ENCODE data around the gene GALNT10. TPM values are rescaled to one million over a fixed set of nuclear protein-coding genes. Genes with fewer than 3 reads are reported as not detected.
"Not testable (repeated sequence)": the region's sequence is repeated elsewhere in the genome, so short reads cannot be mapped to it uniquely, and the experiment has no call there.

Gene GALNT10
- total RNA-seq, 1 experiment from 2014 or later, result 47.8 TPM

- DNase-seq (ENCODE audit: low spot score), result no peak
- in situ Hi-C loops (cut with HindIII; ENCODE audit: low sequenced_read_pairs), result no loop called here
These were observed 166.4 kb downstream of the GALNT10 start for GRCh38 chr5:154356958-154357357.

- in situ Hi-C loops (cut with HindIII; ENCODE audit: low sequenced_read_pairs), result no loop called here
- DNase-seq (ENCODE audit: low spot score), result no peak
These were observed 168.1 kb downstream of the GALNT10 start for GRCh38 chr5:154358516-154359220.

- DNase-seq (ENCODE audit: low spot score), result no peak
- in situ Hi-C loops (cut with HindIII; ENCODE audit: low sequenced_read_pairs), result no loop called here
These were observed 168.7 kb downstream of the GALNT10 start for GRCh38 chr5:154359221-154359573.

- DNase-seq (ENCODE audit: low spot score); in situ Hi-C loops (cut with HindIII; ENCODE audit: low sequenced_read_pairs): not testable (repeated sequence)
These were observed 169.7 kb downstream of the GALNT10 start for GRCh38 chr5:154360241-154360640.

GRCh38 chr5:154363411-154363810, 172.9 kb downstream of the GALNT10 start:
- in situ Hi-C loops (cut with HindIII; ENCODE audit: low sequenced_read_pairs), result no loop called here
- DNase-seq (ENCODE audit: low spot score), result no peak

- in situ Hi-C loops (cut with HindIII; ENCODE audit: low sequenced_read_pairs), result no loop called here
- no peak for DNase-seq (ENCODE audit: low spot score)
These were observed 174.2 kb downstream of the GALNT10 start for GRCh38 chr5:154364771-154365170.

DNA sequence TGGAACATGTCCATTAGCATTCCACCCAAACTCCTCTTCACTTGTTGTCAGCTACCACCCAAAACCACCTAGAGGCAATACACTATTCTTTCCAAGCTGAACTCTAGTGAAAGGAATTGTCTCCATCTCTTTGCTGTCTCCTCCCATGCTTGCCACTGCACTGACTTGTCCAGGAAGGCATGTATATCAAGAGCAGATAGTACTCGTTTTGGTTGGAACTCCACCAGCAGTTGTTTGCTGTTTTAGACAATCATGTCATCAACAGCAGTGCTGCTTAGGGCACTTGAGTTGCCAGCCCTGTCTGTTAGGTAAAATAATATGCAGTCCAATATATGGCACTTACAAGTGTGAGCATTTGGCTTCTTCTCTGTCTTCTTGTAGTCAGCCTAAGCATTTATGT, 175.3 kb downstream of the GALNT10 start:
- in situ Hi-C loops (cut with HindIII; ENCODE audit: low sequenced_read_pairs), result no loop called here
- no peak for DNase-seq (ENCODE audit: low spot score)

- in situ Hi-C loops (cut with HindIII; ENCODE audit: low sequenced_read_pairs), result no loop called here
- DNase-seq (ENCODE audit: low spot score), result no peak
These were observed 175.8 kb downstream of the GALNT10 start for GRCh38 chr5:154366353-154366752.

GRCh38 chr5:154367101-154367500, 176.6 kb downstream of the GALNT10 start:
- in situ Hi-C loops (cut with HindIII; ENCODE audit: low sequenced_read_pairs), result no loop called here
- DNase-seq (ENCODE audit: low spot score), result no peak

DNA sequence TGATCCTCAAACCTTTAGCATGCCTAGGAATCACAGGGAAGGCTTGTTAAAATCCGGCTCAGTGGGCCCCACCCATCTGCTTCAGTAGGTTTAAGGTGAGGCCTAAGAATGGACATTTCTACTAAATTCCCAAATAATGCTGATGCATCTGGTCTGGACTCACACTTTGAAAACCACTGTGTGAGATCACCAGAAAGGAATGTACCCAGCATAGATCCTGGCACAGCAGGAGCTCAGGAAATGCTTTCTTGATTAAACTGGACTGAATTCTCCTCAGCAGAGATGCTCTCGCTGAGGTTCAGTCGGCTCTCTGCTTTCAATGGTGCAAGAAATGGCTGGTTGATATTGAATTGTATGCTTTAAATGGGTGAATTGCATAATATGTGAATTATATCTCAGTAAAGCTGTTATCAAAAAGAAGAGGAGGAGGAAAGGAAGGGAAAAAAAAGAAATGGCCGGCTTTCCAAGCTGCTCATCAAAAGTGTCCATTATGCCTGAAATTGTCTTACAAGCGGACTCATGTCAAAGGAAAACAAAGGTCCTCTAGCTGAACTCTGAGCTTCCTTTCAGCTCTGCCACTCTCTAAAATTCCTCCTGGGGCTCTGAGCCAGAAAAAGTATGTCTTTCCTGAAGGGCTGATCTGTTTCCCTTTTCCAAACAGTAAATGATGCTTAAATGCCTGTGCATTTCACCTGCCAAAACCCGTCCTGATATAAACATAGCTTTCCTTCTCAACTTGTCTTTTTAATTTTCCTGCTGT, 177.7 kb downstream of the GALNT10 start:
- DNase-seq (ENCODE audit: low spot score), result peak; percentile 11
- in situ Hi-C loops (cut with HindIII; ENCODE audit: low sequenced_read_pairs), result no loop called here

GRCh38 chr5:154369682-154370081, 179.1 kb downstream of the GALNT10 start:
- in situ Hi-C loops (cut with HindIII; ENCODE audit: low sequenced_read_pairs), result no loop called here
- DNase-seq (ENCODE audit: low spot score), result no peak

DNA sequence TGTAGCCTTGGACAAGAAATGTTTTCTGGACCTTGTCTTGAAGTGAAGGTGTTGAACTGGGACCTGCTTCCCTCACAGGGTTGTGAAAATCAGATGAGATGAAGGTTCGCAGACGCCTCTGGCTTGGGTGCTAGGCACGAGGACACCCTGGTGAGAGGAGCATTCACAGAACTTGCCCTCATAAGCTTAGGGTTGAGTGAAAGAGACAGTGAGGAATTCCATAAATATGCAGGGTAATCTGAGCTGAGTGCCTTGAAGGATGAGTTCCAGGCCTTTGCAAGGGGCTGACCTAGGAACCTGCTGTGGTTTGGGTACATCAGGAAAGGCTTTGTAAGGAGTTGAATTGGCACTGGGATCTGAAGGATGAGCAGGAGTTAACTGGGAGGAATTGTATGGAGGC, 179.6 kb downstream of the GALNT10 start:
- DNase-seq (ENCODE audit: low spot score), result no peak
- in situ Hi-C loops (cut with HindIII; ENCODE audit: low sequenced_read_pairs), result no loop called here

DNA sequence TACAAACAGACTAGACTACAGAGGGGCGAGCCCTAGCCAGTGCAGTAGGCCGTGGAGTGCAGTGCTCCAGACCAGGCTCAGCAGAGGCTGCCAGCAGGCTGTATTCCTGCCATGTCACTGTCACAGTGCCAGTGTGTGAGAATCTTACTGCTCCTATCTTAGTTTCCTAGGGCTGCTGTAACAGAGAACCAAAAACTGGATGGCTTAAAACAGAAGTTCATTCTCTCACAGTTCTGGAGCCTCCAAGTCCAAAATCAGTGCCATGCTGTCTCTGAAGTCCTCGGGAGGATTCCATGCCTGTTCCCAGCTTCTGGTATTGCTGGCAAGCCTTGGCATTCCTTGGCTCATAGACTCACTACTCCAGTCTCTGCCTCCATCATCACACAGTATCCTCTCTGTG, 180.3 kb downstream of the GALNT10 start:
- in situ Hi-C loops (cut with HindIII; ENCODE audit: low sequenced_read_pairs), result no loop called here
- no peak for DNase-seq (ENCODE audit: low spot score)

- in situ Hi-C loops (cut with HindIII; ENCODE audit: low sequenced_read_pairs), result no loop called here
- DNase-seq (ENCODE audit: low spot score), result no peak
These were observed 181.2 kb downstream of the GALNT10 start for GRCh38 chr5:154371687-154372086.

DNA sequence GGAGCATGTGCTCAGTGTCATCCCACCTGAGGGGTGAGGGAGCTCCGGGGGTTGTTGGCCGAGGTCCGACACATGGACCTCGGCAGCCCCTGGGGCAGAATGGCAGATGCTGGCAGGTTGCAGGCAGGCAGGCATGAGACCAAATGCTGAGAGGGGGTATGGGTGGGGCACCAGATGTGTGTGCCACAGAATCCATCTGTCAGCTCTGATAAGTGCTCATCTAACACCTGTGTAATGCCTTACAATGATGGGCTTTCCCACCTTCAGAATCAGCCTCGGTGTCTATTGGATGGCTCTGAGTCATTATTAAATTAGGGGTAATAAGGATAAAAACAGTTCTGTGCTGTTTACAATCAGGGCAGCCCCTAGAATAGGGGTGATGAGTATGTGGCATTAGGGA, 182.1 kb downstream of the GALNT10 start:
- no peak for DNase-seq (ENCODE audit: low spot score)
- in situ Hi-C loops (cut with HindIII; ENCODE audit: low sequenced_read_pairs), result no loop called here

DNA sequence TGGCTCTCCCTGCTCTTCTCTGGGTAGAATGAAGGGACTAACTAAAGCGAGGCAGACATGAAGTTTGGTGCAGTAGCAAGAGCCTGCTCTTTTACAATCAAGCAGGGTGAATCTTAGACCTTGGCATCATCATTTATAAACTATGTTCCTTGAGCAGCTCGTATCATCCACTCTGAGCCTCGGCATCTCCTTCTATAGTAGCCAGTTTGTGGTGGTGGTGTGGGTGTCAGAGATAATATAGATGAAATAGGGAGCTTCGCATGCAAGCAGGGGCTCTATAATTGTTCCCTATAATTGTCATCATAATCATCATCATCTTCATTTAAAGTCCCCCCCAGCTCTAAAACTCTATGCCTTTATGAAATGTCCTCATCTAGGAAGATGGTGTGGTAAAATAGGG, 182.8 kb downstream of the GALNT10 start:
- in situ Hi-C loops (cut with HindIII; ENCODE audit: low sequenced_read_pairs), result no loop called here
- DNase-seq (ENCODE audit: low spot score), result no peak

GRCh38 chr5:154373729-154374179, 183.2 kb downstream of the GALNT10 start:
- in situ Hi-C loops (cut with HindIII; ENCODE audit: low sequenced_read_pairs), result no loop called here

GRCh38 chr5:154374264-154374663, 183.7 kb downstream of the GALNT10 start:
- in situ Hi-C loops (cut with HindIII; ENCODE audit: low sequenced_read_pairs), result no loop called here
- no peak for DNase-seq (ENCODE audit: low spot score)

More at GRCh38 chr5:154373729-154374179, 183.2 kb downstream of the GALNT10 start:
- DNase-seq (ENCODE audit: low spot score), result no peak

GRCh38 chr5:154375329-154376008, 184.9 kb downstream of the GALNT10 start:
- in situ Hi-C loops (cut with HindIII; ENCODE audit: low sequenced_read_pairs), result no loop called here
- no peak for DNase-seq (ENCODE audit: low spot score)

DNA sequence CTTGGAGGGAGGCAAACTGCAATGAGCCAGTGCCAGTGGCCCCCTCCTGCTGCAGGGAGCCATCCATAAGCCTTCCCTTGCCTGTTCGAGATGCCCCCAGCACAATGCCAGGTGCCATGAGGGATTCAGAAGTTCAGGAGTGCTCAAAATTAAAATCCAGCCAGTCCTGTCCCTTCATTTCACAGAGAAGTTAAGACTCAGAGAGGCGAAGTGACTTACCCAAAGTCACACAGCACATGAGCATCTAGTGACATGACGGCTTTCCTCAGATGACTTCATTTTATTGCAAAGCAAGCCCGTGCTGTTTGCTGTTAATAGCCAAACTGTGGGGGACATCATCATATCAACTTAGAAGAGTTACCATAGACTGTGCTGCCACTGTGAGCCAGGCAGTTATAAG, 185.9 kb downstream of the GALNT10 start:
- no peak for DNase-seq (ENCODE audit: low spot score)
- in situ Hi-C loops (cut with HindIII; ENCODE audit: low sequenced_read_pairs), result no loop called here

All from G401 (cell line).